LoVo (cell line): ENCODE measurements around the gene ARL8A.
A peak's percentile ranks its signal among the peaks of the same experiment; 100 is the strongest.
"Not testable (repeated sequence)": the region's sequence is repeated elsewhere in the genome, so short reads cannot be mapped to it uniquely, and the experiment has no call there.

Source experiments
- DNase-seq: peaks from one replicate; pipeline ENCODE4 v3.0.0-alpha.2; 2016; ENCODE audit warnings: low spot score

ARL8A gene

GRCh38 chr1:202144402-202145067 lies at the start of gene ARL8A:
ARL8A (minus strand) TSS chr1:202144737; CDS start chr1:202144572, 165 bp downstream.
- peak; percentile 53 for DNase-seq

- DNase-seq = no peak
These were observed 49.8 kb upstream of the ARL8A start for GRCh38 chr1:202194328-202194648.

GRCh38 chr1:202193614-202194327 lies 49.2 kb upstream of the ARL8A start, which contains the start of gene LGR6:
LGR6 (plus strand) TSS chr1:202193799; CDS start chr1:202193990, 191 bp downstream.
- no peak for DNase-seq

GRCh38 chr1:202192770-202193613 lies 48.5 kb upstream of the ARL8A start:
- peak; percentile 63 for DNase-seq

- DNase-seq = not testable (repeated sequence)
These were observed 46.9 kb upstream of the ARL8A start for GRCh38 chr1:202191391-202191790.

- DNase-seq = no peak
These were observed 45.6 kb upstream of the ARL8A start for GRCh38 chr1:202189918-202190715.

- DNase-seq = peak; percentile 59
These were observed 44.7 kb upstream of the ARL8A start for GRCh38 chr1:202189001-202189790.

GRCh38 chr1:202187697-202188407 lies 43.3 kb upstream of the ARL8A start:
- no peak for DNase-seq

- DNase-seq = no peak
These were observed 42.6 kb upstream of the ARL8A start for GRCh38 chr1:202187041-202187671.

- DNase-seq = no peak
These were observed 41.8 kb upstream of the ARL8A start for GRCh38 chr1:202186327-202186726.

- DNase-seq = peak; percentile 82
These were observed 40.4 kb upstream of the ARL8A start for GRCh38 chr1:202184750-202185460.

- DNase-seq = no peak
These were observed 37.7 kb upstream of the ARL8A start for GRCh38 chr1:202182040-202182877.

GRCh38 chr1:202181586-202181985 lies 37.0 kb upstream of the ARL8A start:
- DNase-seq = no peak

GRCh38 chr1:202180751-202181139 lies 36.2 kb upstream of the ARL8A start:
- not testable (repeated sequence) for DNase-seq

- DNase-seq = no peak
These were observed 35.6 kb upstream of the ARL8A start for GRCh38 chr1:202179828-202180750.

GRCh38 chr1:202176949-202177927 lies 32.7 kb upstream of the ARL8A start:
- no peak for DNase-seq
